SK-N-MC (cell line): ENCODE measurements around the gene CEP57L1.

Source experiments
- EZH2 ChIP-seq: fragments of 200-600 bp; sonication (generic); IDR thresholded peaks from one replicate; pipeline ENCODE4 v1.6.1; 2017; ENCODE audit warnings: antibody characterized with exemption
- FOXP2 ChIP-seq: optimal IDR thresholded peaks from 2 replicates; pipeline ENCODE3; 2011; ENCODE audit warnings: mild to moderate bottlenecking, moderate library complexity; ENCODE audit not compliant: insufficient read depth; ENCODE audit errors: extremely low read length, control extremely low read depth
- POLR2AphosphoS5 ChIP-seq: IDR thresholded peaks from 2 replicates; pipeline ENCODE4 v1.6.1; 2012; ENCODE audit warnings: mild to moderate bottlenecking, low read depth, low read length, borderline replicate concordance

DNA sequence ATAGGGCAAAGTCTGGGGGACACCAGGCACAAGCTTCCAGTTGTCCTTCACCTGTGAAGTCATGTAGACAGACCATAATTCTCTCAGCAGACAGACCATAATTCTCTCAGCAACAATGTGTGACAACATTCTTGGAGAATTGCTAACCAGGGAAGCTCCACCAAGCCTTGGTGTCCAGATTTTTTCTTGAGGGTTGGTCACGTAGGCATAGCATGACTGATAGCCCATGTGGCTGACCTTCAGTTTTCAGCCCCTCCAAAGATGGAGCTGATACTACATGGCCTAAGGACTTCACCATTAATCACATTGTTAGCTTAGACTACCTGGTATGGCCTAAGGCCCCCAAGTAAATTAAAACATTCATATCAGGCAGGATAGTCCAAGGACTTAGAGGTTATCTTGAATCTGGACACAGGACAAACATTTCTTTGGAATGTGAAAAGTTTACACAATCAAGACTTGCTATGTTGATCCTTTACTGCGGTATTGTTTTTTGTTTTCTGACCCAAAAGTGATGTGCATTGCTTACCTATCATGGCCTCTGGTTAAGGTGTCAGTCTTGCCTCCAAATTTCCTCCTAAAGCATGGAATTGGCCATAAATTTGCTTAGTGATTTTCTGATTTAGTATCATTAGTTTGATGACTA is 76.9 kb downstream of the CEP57L1 start:
- TF ChIP-seq POLR2AphosphoS5 (no peak), EZH2 (no peak), FOXP2 (no peak)
